ENCODE results near the gene SAGE1. TPM values are rescaled to one million over a fixed set of nuclear protein-coding genes. Genes with fewer than 3 reads are reported as not detected.

SAGE1 gene
- total and polyA plus RNA-seq, 2 experiments from 2014 or later = not detected

GRCh38 chrX:135890087-135890585 lies 3.4 kb upstream of the SAGE1 start (continued):
- TF ChIP-seq ZNF462 (CRISPR knock-in tag; IDR thresholded peaks at IDR 0.05) (no peak), JUNB (IDR thresholded peaks at IDR 0.05; ENCODE audit: unreplicated experiment) (no peak)

GRCh38 chrX:135892781-135893180 lies 735 bp upstream of the SAGE1 start:
- H3K4me1 ChIP-seq (ENCODE audit: insufficient read depth) = no peaks in the 10 kb centered on the region
- Mint-ChIP-seq H3K4me1 (no peaks in the 10 kb centered on the region), H3K27me3 (ENCODE audit: insufficient read depth, low read depth, poor library complexity) (no peaks in the 10 kb centered on the region), H3K9me3 (peaks cover 23% of the 10 kb centered on the region), H3K27ac (no peak overlapping the region), H3K4me3 (no peak overlapping the region), H3K36me3 (ENCODE audit: low read depth) (peaks cover 3% of the 10 kb centered on the region; the same call in 2 of the 3 replicates)
- no peaks in the 10 kb centered on the region for H3K79me2 ChIP-seq (replicated peaks; ENCODE audit: insufficient read depth)
- H3K36me3 ChIP-seq (ENCODE audit: insufficient read depth) = no peaks in the 10 kb centered on the region
- ATAC-seq (no peak), DNase-seq (ENCODE audit: low spot score) (no peak)
- H3K9me2 ChIP-seq (ENCODE audit: insufficient read depth) = no peaks in the 10 kb centered on the region
- no peak overlapping the region for H3K4me3 ChIP-seq
- H3K27ac ChIP-seq (ENCODE audit: low read depth) = no peak overlapping the region
- H4K20me1 ChIP-seq (replicated peaks; ENCODE audit: insufficient read depth) = no peaks in the 10 kb centered on the region
- H2AFZ ChIP-seq = no peak overlapping the region
- no peak overlapping the region for H3K4me2 ChIP-seq
- no peaks in the 10 kb centered on the region for H3K27me3 ChIP-seq (ENCODE audit: insufficient read depth)
- H3F3A ChIP-seq (replicated peaks; ENCODE audit: low read depth) = no peaks in the 10 kb centered on the region
- TF ChIP-seq ETS1 (IDR thresholded peaks at IDR 0.05) (no peak), CTCF (conservative IDR thresholded peaks at IDR 0.05; ENCODE audit: low read depth in 2 of 2) (no peak), ZNF331 (CRISPR knock-in tag; IDR thresholded peaks at IDR 0.05; ENCODE audit: low read depth) (no peak), EZH2 (IDR thresholded peaks at IDR 0.05; ENCODE audit: low read depth, unreplicated experiment) (no peak), REST (IDR thresholded peaks at IDR 0.05; ENCODE audit: unreplicated experiment) (no peak), POLR2AphosphoS5 (IDR thresholded peaks at IDR 0.05; ENCODE audit: low read depth) (no peak), STAT1 (IDR thresholded peaks at IDR 0.05; ENCODE audit: unreplicated experiment) (no peak), EZH2phosphoT487 (IDR thresholded peaks at IDR 0.05; ENCODE audit: unreplicated experiment) (no peak), CREB1 (CRISPR knock-in tag; IDR thresholded peaks at IDR 0.05; ENCODE audit: low read depth) (no peak)

Measured in GM23338 (cell line).